ENCODE measurements around the gene HHIP.

The HHIP gene

GRCh38 chr4:144656850-144657249, 10.9 kb downstream of the HHIP start:
- DNase-seq (ENCODE audit: low read depth in 2 of 2), result no peak

- no peak for DNase-seq (ENCODE audit: low read depth in 2 of 2)
Measured at GRCh38 chr4:144658015-144658567, 12.1 kb downstream of the HHIP start.

- no peak for DNase-seq (ENCODE audit: low read depth in 2 of 2)
Measured at GRCh38 chr4:144658903-144659302, 12.9 kb downstream of the HHIP start.

GRCh38 chr4:144659447-144659846, 13.5 kb downstream of the HHIP start:
- no peak for DNase-seq (ENCODE audit: low read depth in 2 of 2)

- no peak for DNase-seq (ENCODE audit: low read depth in 2 of 2)
Measured at GRCh38 chr4:144663834-144664475, 18.0 kb downstream of the HHIP start.

- no peak for DNase-seq (ENCODE audit: low read depth in 2 of 2)
Measured at GRCh38 chr4:144666539-144667175, 20.7 kb downstream of the HHIP start.

- no peak for DNase-seq (ENCODE audit: low read depth in 2 of 2)
Measured at GRCh38 chr4:144667500-144667899, 21.5 kb downstream of the HHIP start.

- DNase-seq (ENCODE audit: low read depth in 2 of 2), result no peak
Measured at GRCh38 chr4:144670776-144671175, 24.8 kb downstream of the HHIP start.

GRCh38 chr4:144674711-144675110, 28.8 kb downstream of the HHIP start:
- no peak for DNase-seq (ENCODE audit: low read depth in 2 of 2)

GRCh38 chr4:144681806-144682205, 35.9 kb downstream of the HHIP start:
- DNase-seq (ENCODE audit: low read depth in 2 of 2), result no peak

GRCh38 chr4:144683516-144683915, 37.6 kb downstream of the HHIP start:
- no peak for DNase-seq (ENCODE audit: low read depth in 2 of 2)

GRCh38 chr4:144685911-144686310, 40.0 kb downstream of the HHIP start:
- no peak for DNase-seq (ENCODE audit: low read depth in 2 of 2)

GRCh38 chr4:144686921-144687320, 41.0 kb downstream of the HHIP start:
- no peak for DNase-seq (ENCODE audit: low read depth in 2 of 2)

- no peak for DNase-seq (ENCODE audit: low read depth in 2 of 2)
Measured at GRCh38 chr4:144687466-144687865, 41.5 kb downstream of the HHIP start.

- DNase-seq (ENCODE audit: low read depth in 2 of 2), result no peak
Measured at GRCh38 chr4:144688035-144688569, 42.1 kb downstream of the HHIP start.

- no peak for DNase-seq (ENCODE audit: low read depth in 2 of 2)
Measured at GRCh38 chr4:144689125-144689524, 43.2 kb downstream of the HHIP start.

- DNase-seq (ENCODE audit: low read depth in 2 of 2), result no peak
Measured at GRCh38 chr4:144695721-144696120, 49.8 kb downstream of the HHIP start.

GRCh38 chr4:144696376-144696775, 50.4 kb downstream of the HHIP start:
- no peak for DNase-seq (ENCODE audit: low read depth in 2 of 2)

GRCh38 chr4:144699565-144699964, 53.6 kb downstream of the HHIP start:
- no peak for DNase-seq (ENCODE audit: low read depth in 2 of 2)

- DNase-seq (ENCODE audit: low read depth in 2 of 2), result no peak
Measured at GRCh38 chr4:144701683-144702233, 55.8 kb downstream of the HHIP start.

GRCh38 chr4:144703494-144703893, 57.5 kb downstream of the HHIP start:
- DNase-seq (ENCODE audit: low read depth in 2 of 2), result no peak

GRCh38 chr4:144705601-144706590, 59.9 kb downstream of the HHIP start:
- no peak for DNase-seq (ENCODE audit: low read depth in 2 of 2)

Measured in stimulated activated CD4-positive, alpha-beta T cell treated with anti-CD3 and anti-CD28 coated beads, Interleukin-15, amount 100 ng/mL, for 48 hours (primary cell).